Vagina (tissue), 2 donors: ENCODE results near the gene SLC2A6.

ENCODE experiments used
- CTCF ChIP-seq, 3 experiments: fragments of 450-650 bp in 2 of 3; fragments of 200-600 bp in 1 of 3; sonication (generic) in 1 of 3; IDR thresholded peaks; one replicate each; pipeline ENCODE4 v1.5.1; 2017 to 2019; ENCODE audit warnings: antibody characterized with exemption in 3 of 3, mild to moderate bottlenecking in 2 of 3, moderate library complexity in 2 of 3
- POLR2A ChIP-seq, 2 donors: fragments of 450-650 bp; IDR thresholded peaks; one replicate each; pipeline ENCODE4 v1.6.1; 2017; ENCODE audit warnings: antibody characterized with exemption in 2 of 2, mild to moderate bottlenecking in 2 of 2, moderate library complexity in 2 of 2

- TF ChIP-seq POLR2A (IDR thresholded peaks at IDR 0.05) = no peak
- no peak for TF ChIP-seq CTCF (IDR thresholded peaks at IDR 0.05)
Measured at GRCh38 chr9:133490865-133491655, 12.2 kb upstream of the SLC2A6 start.
